ENCODE results near the gene INTS15.

- TF ChIP-seq, protein P1, sequence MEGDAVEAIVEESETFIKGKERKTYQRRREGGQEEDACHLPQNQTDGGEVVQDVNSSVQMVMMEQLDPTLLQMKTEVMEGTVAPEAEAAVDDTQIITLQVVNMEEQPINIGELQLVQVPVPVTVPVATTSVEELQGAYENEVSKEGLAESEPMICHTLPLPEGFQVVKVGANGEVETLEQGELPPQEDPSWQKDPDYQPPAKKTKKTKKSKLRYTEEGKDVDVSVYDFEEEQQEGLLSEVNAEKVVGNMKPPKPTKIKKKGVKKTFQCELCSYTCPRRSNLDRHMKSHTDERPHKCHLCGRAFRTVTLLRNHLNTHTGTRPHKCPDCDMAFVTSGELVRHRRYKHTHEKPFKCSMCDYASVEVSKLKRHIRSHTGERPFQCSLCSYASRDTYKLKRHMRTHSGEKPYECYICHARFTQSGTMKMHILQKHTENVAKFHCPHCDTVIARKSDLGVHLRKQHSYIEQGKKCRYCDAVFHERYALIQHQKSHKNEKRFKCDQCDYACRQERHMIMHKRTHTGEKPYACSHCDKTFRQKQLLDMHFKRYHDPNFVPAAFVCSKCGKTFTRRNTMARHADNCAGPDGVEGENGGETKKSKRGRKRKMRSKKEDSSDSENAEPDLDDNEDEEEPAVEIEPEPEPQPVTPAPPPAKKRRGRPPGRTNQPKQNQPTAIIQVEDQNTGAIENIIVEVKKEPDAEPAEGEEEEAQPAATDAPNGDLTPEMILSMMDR (IDR thresholded peaks at IDR 0.05): no peak
- no peak for TF ChIP-seq POLR2A (IDR thresholded peaks at IDR 0.05)
Measured at GRCh38 chr7:6606866-6607583, 17.2 kb downstream of the INTS15 start.

All from tibial nerve (tissue), 3 donors.